ENCODE results near the gene THAP2. TPM values are rescaled to one million over a fixed set of nuclear protein-coding genes. Genes with fewer than 3 reads are reported as not detected.

THAP2 gene
- total RNA-seq, 1 donor from 2014 or later: 9.1 TPM

GRCh38 chr12:71641390-71641789 is 22.7 kb upstream of the THAP2 start:
- DNase-seq (ENCODE audit: low read depth, low spot score): no peak
- H3K36me3 Mint-ChIP-seq (ENCODE audit: low read depth): peaks cover 12% of the 10 kb centered on the region
- no peaks in the 10 kb centered on the region for H3K4me1 Mint-ChIP-seq
- no peak overlapping the region for H3K27ac Mint-ChIP-seq (ENCODE audit: unreplicated experiment)
- H3K4me3 Mint-ChIP-seq: no peak overlapping the region
- H3K9me3 Mint-ChIP-seq: no peaks in the 10 kb centered on the region
- no peaks in the 10 kb centered on the region for H3K27me3 Mint-ChIP-seq (ENCODE audit: low read depth)
- TF ChIP-seq CTCF (conservative IDR thresholded peaks at IDR 0.05): no peak

- Mint-ChIP-seq H3K36me3 (ENCODE audit: low read depth) (peaks cover 10% of the 10 kb centered on the region), H3K9me3 (no peaks in the 10 kb centered on the region), H3K27me3 (ENCODE audit: low read depth) (no peaks in the 10 kb centered on the region), H3K27ac (ENCODE audit: unreplicated experiment) (no peak overlapping the region), H3K4me3 (no peak overlapping the region), H3K4me1 (no peaks in the 10 kb centered on the region)
- no peak for TF ChIP-seq CTCF (conservative IDR thresholded peaks at IDR 0.05)
- no peak for DNase-seq (ENCODE audit: low read depth, low spot score)
Measured at GRCh38 chr12:71642264-71642663, 21.8 kb upstream of the THAP2 start.

- TF ChIP-seq CTCF (conservative IDR thresholded peaks at IDR 0.05): no peak
- Mint-ChIP-seq H3K36me3 (ENCODE audit: low read depth) (peaks cover 14% of the 10 kb centered on the region), H3K27me3 (ENCODE audit: low read depth) (no peaks in the 10 kb centered on the region), H3K4me3 (no peak overlapping the region), H3K27ac (ENCODE audit: unreplicated experiment) (no peak overlapping the region), H3K9me3 (no peaks in the 10 kb centered on the region), H3K4me1 (no peaks in the 10 kb centered on the region)
- DNase-seq (ENCODE audit: low read depth, low spot score): no peak
Measured at GRCh38 chr12:71645268-71645667, 18.8 kb upstream of the THAP2 start.

GRCh38 chr12:71646512-71646911 is 17.6 kb upstream of the THAP2 start:
- H3K9me3 Mint-ChIP-seq: no peaks in the 10 kb centered on the region
- H3K27me3 Mint-ChIP-seq (ENCODE audit: low read depth): no peaks in the 10 kb centered on the region
- no peak for DNase-seq (ENCODE audit: low read depth, low spot score)
- no peak for TF ChIP-seq CTCF (conservative IDR thresholded peaks at IDR 0.05)
- H3K27ac Mint-ChIP-seq (ENCODE audit: unreplicated experiment): no peak overlapping the region
- H3K36me3 Mint-ChIP-seq (ENCODE audit: low read depth): peaks cover 12% of the 10 kb centered on the region
- no peak overlapping the region for H3K4me3 Mint-ChIP-seq
- H3K4me1 Mint-ChIP-seq: no peaks in the 10 kb centered on the region

GRCh38 chr12:71648537-71648936 is 15.6 kb upstream of the THAP2 start:
- no peaks in the 10 kb centered on the region for H3K4me1 Mint-ChIP-seq
- H3K4me3 Mint-ChIP-seq: no peak overlapping the region
- H3K27me3 Mint-ChIP-seq (ENCODE audit: low read depth): no peaks in the 10 kb centered on the region
- peaks cover 9% of the 10 kb centered on the region for H3K36me3 Mint-ChIP-seq (ENCODE audit: low read depth)
- DNase-seq (ENCODE audit: low read depth, low spot score): no peak
- H3K9me3 Mint-ChIP-seq: no peaks in the 10 kb centered on the region
- no peak for TF ChIP-seq CTCF (conservative IDR thresholded peaks at IDR 0.05)
- H3K27ac Mint-ChIP-seq (ENCODE audit: unreplicated experiment): no peak overlapping the region

GRCh38 chr12:71649401-71649800 is 14.7 kb upstream of the THAP2 start:
- Mint-ChIP-seq H3K4me1 (no peaks in the 10 kb centered on the region), H3K27me3 (ENCODE audit: low read depth) (no peaks in the 10 kb centered on the region), H3K36me3 (ENCODE audit: low read depth) (peaks cover 13% of the 10 kb centered on the region), H3K9me3 (no peaks in the 10 kb centered on the region), H3K4me3 (no peak overlapping the region), H3K27ac (ENCODE audit: unreplicated experiment) (no peak overlapping the region)
- TF ChIP-seq CTCF (conservative IDR thresholded peaks at IDR 0.05): no peak
- no peak for DNase-seq (ENCODE audit: low read depth, low spot score)

Measured in neural crest cell (in vitro differentiated cells).